ENCODE results near the gene SEMA6D. TPM values are rescaled to one million over a fixed set of nuclear protein-coding genes. Genes with fewer than 3 reads are reported as not detected.
A peak's percentile ranks its signal among the peaks of the same experiment; 100 is the strongest.

The SEMA6D gene, protein sequence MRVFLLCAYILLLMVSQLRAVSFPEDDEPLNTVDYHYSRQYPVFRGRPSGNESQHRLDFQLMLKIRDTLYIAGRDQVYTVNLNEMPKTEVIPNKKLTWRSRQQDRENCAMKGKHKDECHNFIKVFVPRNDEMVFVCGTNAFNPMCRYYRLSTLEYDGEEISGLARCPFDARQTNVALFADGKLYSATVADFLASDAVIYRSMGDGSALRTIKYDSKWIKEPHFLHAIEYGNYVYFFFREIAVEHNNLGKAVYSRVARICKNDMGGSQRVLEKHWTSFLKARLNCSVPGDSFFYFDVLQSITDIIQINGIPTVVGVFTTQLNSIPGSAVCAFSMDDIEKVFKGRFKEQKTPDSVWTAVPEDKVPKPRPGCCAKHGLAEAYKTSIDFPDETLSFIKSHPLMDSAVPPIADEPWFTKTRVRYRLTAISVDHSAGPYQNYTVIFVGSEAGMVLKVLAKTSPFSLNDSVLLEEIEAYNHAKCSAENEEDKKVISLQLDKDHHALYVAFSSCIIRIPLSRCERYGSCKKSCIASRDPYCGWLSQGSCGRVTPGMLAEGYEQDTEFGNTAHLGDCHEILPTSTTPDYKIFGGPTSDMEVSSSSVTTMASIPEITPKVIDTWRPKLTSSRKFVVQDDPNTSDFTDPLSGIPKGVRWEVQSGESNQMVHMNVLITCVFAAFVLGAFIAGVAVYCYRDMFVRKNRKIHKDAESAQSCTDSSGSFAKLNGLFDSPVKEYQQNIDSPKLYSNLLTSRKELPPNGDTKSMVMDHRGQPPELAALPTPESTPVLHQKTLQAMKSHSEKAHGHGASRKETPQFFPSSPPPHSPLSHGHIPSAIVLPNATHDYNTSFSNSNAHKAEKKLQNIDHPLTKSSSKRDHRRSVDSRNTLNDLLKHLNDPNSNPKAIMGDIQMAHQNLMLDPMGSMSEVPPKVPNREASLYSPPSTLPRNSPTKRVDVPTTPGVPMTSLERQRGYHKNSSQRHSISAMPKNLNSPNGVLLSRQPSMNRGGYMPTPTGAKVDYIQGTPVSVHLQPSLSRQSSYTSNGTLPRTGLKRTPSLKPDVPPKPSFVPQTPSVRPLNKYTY
- 0.01 TPM for polyA plus RNA-seq (2013)

DNA sequence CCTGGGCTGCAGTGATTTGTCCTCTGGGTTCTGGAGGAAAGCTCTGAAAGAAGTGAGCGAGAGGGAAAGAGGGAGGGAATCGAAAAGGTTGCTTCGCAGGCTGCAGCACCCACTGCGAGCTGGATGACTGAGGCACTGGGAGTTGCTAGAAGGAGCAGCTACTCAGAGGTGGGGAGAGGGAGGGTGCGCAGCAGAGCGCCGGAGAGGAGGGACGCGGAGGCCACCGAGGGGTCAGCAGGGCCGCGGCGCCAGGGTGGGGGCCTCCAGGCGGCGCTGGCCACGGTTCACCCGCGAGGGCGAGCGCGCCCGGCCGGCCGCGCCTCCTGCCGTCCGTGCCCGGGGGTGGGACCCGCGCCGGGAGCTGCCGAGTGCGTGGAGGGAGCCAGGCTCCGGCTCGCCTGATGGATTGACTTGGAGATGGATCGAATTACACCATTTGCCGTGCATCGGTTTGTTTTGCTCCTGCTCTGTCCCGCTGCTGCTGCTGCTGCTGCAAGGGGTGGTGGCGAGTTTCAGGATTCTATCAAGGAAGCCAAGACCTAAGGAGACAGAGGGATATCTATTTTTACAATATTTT is at the start of gene SEMA6D:
TSS of gene SEMA6D (plus strand) at position 470 of the 577 bp plus-strand sequence. CDS start 42,294 bp downstream, outside the sequence.
- peaks cover 0 to 24% (median 19%) of the 10 kb centered on the region in 4 experiments for H3K4me1 ChIP-seq (ENCODE audit: control extremely low read depth in 1 of 4, control insufficient read depth in 4 of 4, insufficient read depth in 4 of 4, low read length in 3 of 4)
- H3K27ac ChIP-seq (ENCODE audit: insufficient read depth in 1 of 2, low read depth in 1 of 2, low read length in 2 of 2, poor library complexity in 1 of 2, severe bottlenecking in 2 of 2): no peak within 1 kb of the TSS
- peak within 1 kb of the TSS in 5 of 7 experiments; percentile 48 to 71 (median 56) for H3K4me3 ChIP-seq (ENCODE audit: control insufficient read depth in 1 of 7, extremely low read depth in 1 of 7, insufficient read depth in 4 of 7, low read depth in 2 of 7, low read length in 6 of 7)
- WGBS (ENCODE audit: insufficient coverage): 0% methylated on average over 39 of the region's 40 CpGs
- peaks cover 18 to 81% (median 47%) of the 10 kb centered on the region in 5 experiments for H3K27me3 ChIP-seq (replicated peaks in 2 of 5; ENCODE audit: control insufficient read depth in 4 of 5, insufficient read depth in 5 of 5, low read length in 4 of 5)
- no peaks in the 10 kb centered on the region for H3K36me3 ChIP-seq (ENCODE audit: control insufficient read depth in 4 of 4, insufficient read depth in 4 of 4, low read length in 3 of 4)
- ChIA-PET POLR2A (no interaction called here), CTCF (interaction anchor here (0.6 to 1.2 kb wide), 3 partner anchors 9 to 133 kb away, joined by 3 to 5 read pairs (median 3); no protein-coding TSS in a partner anchor)
- H3K9me3 ChIP-seq (ENCODE audit: control extremely low read depth in 1 of 5, control insufficient read depth in 4 of 5, insufficient read depth in 2 of 5, low read depth in 1 of 5, low read length in 4 of 5): no peaks in the 10 kb centered on the region
- peak in 2 of 3 donors; percentile 23 to 32 for DNase-seq

DNA sequence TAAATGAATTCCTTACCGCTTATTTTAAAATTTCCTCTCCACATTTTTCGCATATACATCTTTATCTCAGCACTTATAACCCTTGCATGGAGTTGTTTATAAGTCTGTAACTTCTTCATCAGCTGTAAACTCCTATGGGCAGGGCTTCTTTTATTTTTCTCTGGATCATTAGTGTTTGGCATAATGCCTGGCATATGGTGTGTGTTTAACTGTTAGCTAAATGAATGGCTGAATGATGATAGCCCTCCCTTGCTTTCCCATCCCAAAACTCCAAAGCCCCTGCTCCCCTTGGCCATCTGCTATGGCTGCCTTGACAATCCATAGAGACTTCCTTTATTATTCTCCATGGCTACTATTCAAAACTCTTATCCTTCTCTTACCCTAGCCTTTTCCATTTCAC is 48.1 kb upstream of the SEMA6D start:
- Histone ChIP-seq H3K4me1 (ENCODE audit: control extremely low read depth in 1 of 4, control insufficient read depth in 4 of 4, insufficient read depth in 4 of 4, low read length in 3 of 4) (peaks cover 0 to 26% (median 13%) of the 10 kb centered on the region in 4 experiments), H3K27ac (ENCODE audit: insufficient read depth in 1 of 2, low read depth in 1 of 2, low read length in 2 of 2, poor library complexity in 1 of 2, severe bottlenecking in 2 of 2) (no peak overlapping the region), H3K36me3 (ENCODE audit: control insufficient read depth in 4 of 4, insufficient read depth in 4 of 4, low read length in 3 of 4) (no peaks in the 10 kb centered on the region), H3K27me3 (replicated peaks in 2 of 5; ENCODE audit: control insufficient read depth in 4 of 5, insufficient read depth in 5 of 5, low read length in 4 of 5) (peaks cover 0 to 1% (median 0%) of the 10 kb centered on the region in 5 experiments), H3K9me3 (ENCODE audit: control extremely low read depth in 1 of 5, control insufficient read depth in 4 of 5, insufficient read depth in 2 of 5, low read depth in 1 of 5, low read length in 4 of 5) (no peaks in the 10 kb centered on the region), H3K4me3 (ENCODE audit: control insufficient read depth in 1 of 7, extremely low read depth in 1 of 7, insufficient read depth in 4 of 7, low read depth in 2 of 7, low read length in 6 of 7) (no peak overlapping the region)
- ChIA-PET CTCF (no interaction called here), POLR2A (no interaction called here)
- DNase-seq: no peak
- 100% methylated on average over 1 of the region's 2 CpGs for whole genome bisulfite sequencing (ENCODE audit: insufficient coverage)

DNA sequence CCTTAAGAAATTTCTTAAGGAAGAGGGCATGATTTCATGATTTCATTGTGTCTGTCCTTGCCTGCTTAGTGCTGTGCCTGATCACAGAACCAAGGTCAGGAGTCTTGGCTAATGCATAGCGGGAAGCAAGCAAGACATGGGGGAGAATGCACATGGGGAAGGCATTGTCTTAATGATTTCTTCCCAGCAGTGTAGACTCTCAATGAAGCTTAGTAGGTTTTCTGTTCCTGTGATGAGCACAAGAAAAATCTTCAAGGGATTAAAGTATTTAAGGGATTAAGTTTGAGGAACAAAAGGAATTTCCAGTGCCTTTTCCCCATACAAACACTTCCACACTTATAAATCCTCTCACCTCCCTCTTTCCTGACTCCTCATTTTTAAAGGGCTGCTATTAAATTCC is 46.9 kb upstream of the SEMA6D start:
- CTCF ChIA-PET: no interaction called here
- Histone ChIP-seq H3K9me3 (ENCODE audit: control extremely low read depth in 1 of 5, control insufficient read depth in 4 of 5, insufficient read depth in 2 of 5, low read depth in 1 of 5, low read length in 4 of 5) (no peaks in the 10 kb centered on the region), H3K4me3 (ENCODE audit: control insufficient read depth in 1 of 7, extremely low read depth in 1 of 7, insufficient read depth in 4 of 7, low read depth in 2 of 7, low read length in 6 of 7) (no peak overlapping the region), H3K4me1 (ENCODE audit: control extremely low read depth in 1 of 4, control insufficient read depth in 4 of 4, insufficient read depth in 4 of 4, low read length in 3 of 4) (peaks cover 0 to 26% (median 13%) of the 10 kb centered on the region in 4 experiments), H3K27me3 (replicated peaks in 2 of 5; ENCODE audit: control insufficient read depth in 4 of 5, insufficient read depth in 5 of 5, low read length in 4 of 5) (peaks cover 0 to 1% (median 0%) of the 10 kb centered on the region in 5 experiments), H3K36me3 (ENCODE audit: control insufficient read depth in 4 of 4, insufficient read depth in 4 of 4, low read length in 3 of 4) (no peaks in the 10 kb centered on the region), H3K27ac (ENCODE audit: insufficient read depth in 1 of 2, low read depth in 1 of 2, low read length in 2 of 2, poor library complexity in 1 of 2, severe bottlenecking in 2 of 2) (no peak overlapping the region)
- no peak for DNase-seq
- POLR2A ChIA-PET: no interaction called here
- WGBS (ENCODE audit: insufficient coverage): 100% methylated on average over 1 of the region's 1 CpG

DNA sequence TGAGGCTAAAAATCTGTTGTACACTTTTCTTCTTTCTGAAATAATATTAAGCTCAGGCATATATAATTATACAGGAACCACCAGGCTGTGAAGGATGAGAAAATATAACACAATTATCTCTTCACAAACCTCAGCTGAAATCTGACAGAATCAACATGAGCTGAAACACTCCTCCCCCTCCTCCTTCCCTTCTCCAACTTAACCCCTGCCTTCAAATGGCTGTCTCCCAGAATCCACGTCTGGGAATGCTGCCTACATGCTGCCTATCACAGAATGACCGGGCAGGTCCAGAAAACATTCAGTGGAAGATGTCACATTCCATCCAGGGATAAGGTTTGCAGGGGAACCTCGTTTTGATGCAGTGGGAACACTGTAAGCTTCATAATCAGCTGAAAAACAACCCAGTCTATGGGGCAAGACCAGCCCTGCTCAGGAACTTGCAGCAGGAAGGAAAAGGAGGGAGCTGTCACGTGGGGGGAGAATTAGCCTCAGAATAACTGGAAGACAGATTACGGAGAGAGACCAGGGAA is 44.0 kb upstream of the SEMA6D start:
- no peak overlapping the region for H3K27ac ChIP-seq (ENCODE audit: insufficient read depth in 1 of 2, low read depth in 1 of 2, low read length in 2 of 2, poor library complexity in 1 of 2, severe bottlenecking in 2 of 2)
- POLR2A ChIA-PET: no interaction called here
- CTCF ChIA-PET: interaction anchor here (0.6 to 0.9 kb wide), 2 partner anchors 22 to 62 kb away, joined by 3 read pairs; no protein-coding TSS in a partner anchor
- no peaks in the 10 kb centered on the region for H3K36me3 ChIP-seq (ENCODE audit: control insufficient read depth in 4 of 4, insufficient read depth in 4 of 4, low read length in 3 of 4)
- WGBS (ENCODE audit: insufficient coverage): 3% methylated on average over 4 of the region's 5 CpGs
- H3K27me3 ChIP-seq (replicated peaks in 2 of 5; ENCODE audit: control insufficient read depth in 4 of 5, insufficient read depth in 5 of 5, low read length in 4 of 5): peaks cover 0 to 1% (median 0%) of the 10 kb centered on the region in 5 experiments
- DNase-seq: no peak
- H3K9me3 ChIP-seq (ENCODE audit: control extremely low read depth in 1 of 5, control insufficient read depth in 4 of 5, insufficient read depth in 2 of 5, low read depth in 1 of 5, low read length in 4 of 5): no peaks in the 10 kb centered on the region
- H3K4me3 ChIP-seq (ENCODE audit: control insufficient read depth in 1 of 7, extremely low read depth in 1 of 7, insufficient read depth in 4 of 7, low read depth in 2 of 7, low read length in 6 of 7): peak overlapping the region in 3 of 7 experiments; percentile 6 to 51 (median 17)
- H3K4me1 ChIP-seq (ENCODE audit: control extremely low read depth in 1 of 4, control insufficient read depth in 4 of 4, insufficient read depth in 4 of 4, low read length in 3 of 4): peaks cover 0 to 22% (median 11%) of the 10 kb centered on the region in 4 experiments

DNA sequence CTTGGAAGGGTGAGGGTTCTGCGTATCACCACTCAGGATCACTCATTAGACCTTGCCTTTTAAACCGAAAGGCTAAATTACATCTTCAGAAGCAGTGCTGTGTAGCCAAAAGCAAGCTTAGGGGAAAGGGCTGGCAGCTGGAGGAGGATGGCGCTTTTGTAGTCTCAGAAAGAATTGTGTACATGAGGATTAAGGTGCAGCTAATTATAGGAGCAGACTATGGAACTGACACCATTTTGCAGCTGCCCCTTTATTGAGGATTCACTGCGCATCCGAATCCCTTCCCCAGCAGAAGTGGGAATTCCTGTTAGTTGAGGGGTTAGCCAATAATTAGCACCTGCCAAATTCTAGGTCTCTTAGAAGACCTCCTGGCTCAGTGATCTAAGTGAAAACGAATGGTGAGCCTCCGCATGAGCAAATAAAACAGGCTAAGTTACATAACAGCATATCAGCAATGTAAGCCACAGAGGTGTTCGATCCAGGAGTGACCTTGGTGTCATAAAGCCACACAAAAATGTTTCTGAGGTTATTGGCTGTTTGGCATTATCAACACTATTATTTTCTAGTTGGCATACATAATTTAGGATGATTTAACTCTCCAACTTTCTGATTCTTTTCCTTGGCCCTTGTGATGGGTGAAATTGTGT is 42.6 kb upstream of the SEMA6D start:
- Histone ChIP-seq H3K27me3 (replicated peaks in 2 of 5; ENCODE audit: control insufficient read depth in 4 of 5, insufficient read depth in 5 of 5, low read length in 4 of 5) (peaks cover 0 to 1% (median 0%) of the 10 kb centered on the region in 5 experiments), H3K9me3 (ENCODE audit: control extremely low read depth in 1 of 5, control insufficient read depth in 4 of 5, insufficient read depth in 2 of 5, low read depth in 1 of 5, low read length in 4 of 5) (no peaks in the 10 kb centered on the region), H3K27ac (ENCODE audit: insufficient read depth in 1 of 2, low read depth in 1 of 2, low read length in 2 of 2, poor library complexity in 1 of 2, severe bottlenecking in 2 of 2) (no peak overlapping the region), H3K36me3 (ENCODE audit: control insufficient read depth in 4 of 4, insufficient read depth in 4 of 4, low read length in 3 of 4) (no peaks in the 10 kb centered on the region), H3K4me1 (ENCODE audit: control extremely low read depth in 1 of 4, control insufficient read depth in 4 of 4, insufficient read depth in 4 of 4, low read length in 3 of 4) (peaks cover 0 to 23% (median 12%) of the 10 kb centered on the region in 4 experiments), H3K4me3 (ENCODE audit: control insufficient read depth in 1 of 7, extremely low read depth in 1 of 7, insufficient read depth in 4 of 7, low read depth in 2 of 7, low read length in 6 of 7) (no peak overlapping the region)
- DNase-seq: no peak
- 95% methylated on average over 6 of the region's 8 CpGs for WGBS (ENCODE audit: insufficient coverage)
- CTCF ChIA-PET: no interaction called here
- POLR2A ChIA-PET: no interaction called here

DNA sequence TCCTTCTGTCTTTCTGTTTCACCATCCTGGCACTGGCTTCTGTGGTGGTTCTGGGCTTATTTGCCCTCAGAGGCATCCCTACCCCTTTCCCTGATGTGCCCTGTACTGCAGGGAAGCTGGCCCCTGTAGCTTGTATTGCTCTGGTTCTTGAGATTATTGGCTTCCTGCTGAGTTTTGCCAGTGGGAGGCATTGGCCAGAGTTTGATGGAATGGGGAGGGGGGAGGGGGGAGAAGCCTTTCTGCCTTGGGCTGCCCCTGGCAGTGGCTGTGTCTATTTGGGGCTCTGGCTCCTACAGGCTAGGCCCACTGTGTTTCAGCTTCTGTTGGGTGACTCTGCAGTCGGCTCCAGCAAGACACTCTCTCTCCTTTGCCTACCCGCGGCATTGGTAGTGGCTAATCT is 41.6 kb upstream of the SEMA6D start:
- Histone ChIP-seq H3K36me3 (ENCODE audit: control insufficient read depth in 4 of 4, insufficient read depth in 4 of 4, low read length in 3 of 4) (no peaks in the 10 kb centered on the region), H3K4me1 (ENCODE audit: control extremely low read depth in 1 of 4, control insufficient read depth in 4 of 4, insufficient read depth in 4 of 4, low read length in 3 of 4) (peaks cover 0 to 23% (median 12%) of the 10 kb centered on the region in 4 experiments), H3K9me3 (ENCODE audit: control extremely low read depth in 1 of 5, control insufficient read depth in 4 of 5, insufficient read depth in 2 of 5, low read depth in 1 of 5, low read length in 4 of 5) (no peaks in the 10 kb centered on the region), H3K27me3 (replicated peaks in 2 of 5; ENCODE audit: control insufficient read depth in 4 of 5, insufficient read depth in 5 of 5, low read length in 4 of 5) (no peaks in the 10 kb centered on the region), H3K27ac (ENCODE audit: insufficient read depth in 1 of 2, low read depth in 1 of 2, low read length in 2 of 2, poor library complexity in 1 of 2, severe bottlenecking in 2 of 2) (no peak overlapping the region), H3K4me3 (ENCODE audit: control insufficient read depth in 1 of 7, extremely low read depth in 1 of 7, insufficient read depth in 4 of 7, low read depth in 2 of 7, low read length in 6 of 7) (no peak overlapping the region)
- CTCF ChIA-PET: no interaction called here
- DNase-seq: no peak
- POLR2A ChIA-PET: interaction anchor here (0.6 kb wide), 1 partner anchor 37 kb away, joined by 5 read pairs; no protein-coding TSS in a partner anchor
- 63% methylated on average over 3 of the region's 3 CpGs for WGBS (ENCODE audit: insufficient coverage)

All from common myeloid progenitor, CD34-positive (primary cell).